Fibroblast of lung (primary cell): ENCODE data around the gene DSC3. TPM values are rescaled to one million over a fixed set of nuclear protein-coding genes. Genes with fewer than 3 reads are reported as not detected.
"Not testable (repeated sequence)": the region's sequence is repeated elsewhere in the genome, so short reads cannot be mapped to it uniquely, and the experiment has no call there.

ENCODE experiments used
- DNase-seq, 2 donors: peaks; one replicate each; pipeline versions ENCODE4 v3.0.0 to v3.0.0-alpha.2; 2010; ENCODE audit warnings: low read depth in 2 of 2
- H2AFZ ChIP-seq: 2 replicates; pipeline ENCODE4 v1.5.1; 2012; ENCODE audit warnings: low read length, control low read depth, inconsistent platforms
- H3K27ac ChIP-seq: 2 replicates; pipeline ENCODE4 v1.5.1; 2011; ENCODE audit warnings: low read length, control low read depth; ENCODE audit not compliant: insufficient read depth
- H3K27me3 ChIP-seq: 2 replicates; pipeline ENCODE4 v1.5.1; 2011; ENCODE audit warnings: mild to moderate bottlenecking, low read length; ENCODE audit not compliant: control insufficient read depth, insufficient read depth
- H3K36me3 ChIP-seq: 2 replicates; pipeline ENCODE4 v1.5.1; 2011; ENCODE audit warnings: low read length; ENCODE audit not compliant: control insufficient read depth, insufficient read depth
- H3K4me1 ChIP-seq: 2 replicates; pipeline ENCODE4 v1.5.1; 2011; ENCODE audit warnings: low read length; ENCODE audit not compliant: control insufficient read depth, insufficient read depth; ENCODE audit errors: extremely low read depth
- H3K4me2 ChIP-seq: 2 replicates; pipeline ENCODE4 v1.5.1; 2011; ENCODE audit warnings: low read length, control low read depth; ENCODE audit not compliant: insufficient read depth; ENCODE audit errors: extremely low read depth
- H3K4me3 ChIP-seq, 4 experiments: fragments of 200-600 bp in 1 of 4; sonication (generic) in 1 of 4; replicated peaks in 1 of 4; 2 replicates each; pipeline ENCODE4 v1.5.1; 2011 to 2016; ENCODE audit warnings: low read length in 4 of 4, low read depth in 3 of 4, mild to moderate bottlenecking in 3 of 4, control low read depth in 2 of 4, inconsistent platforms in 1 of 4, mixed read lengths in 1 of 4; ENCODE audit not compliant: insufficient read depth in 1 of 4; ENCODE audit errors: control extremely low read depth in 1 of 4
- H3K79me2 ChIP-seq: 2 replicates; pipeline ENCODE4 v1.5.1; 2012; ENCODE audit warnings: mild to moderate bottlenecking, low read length, inconsistent platforms; ENCODE audit not compliant: control insufficient read depth, insufficient read depth
- H3K9ac ChIP-seq: 2 replicates; pipeline ENCODE4 v1.5.1; 2011; ENCODE audit warnings: mild to moderate bottlenecking, low read length, control low read depth; ENCODE audit not compliant: insufficient read depth
- H3K9me3 ChIP-seq: 2 replicates; pipeline ENCODE4 v1.5.1; 2012; ENCODE audit warnings: low read depth, low read length; ENCODE audit not compliant: control insufficient read depth, insufficient read depth
- H4K20me1 ChIP-seq: 2 replicates; pipeline ENCODE4 v1.5.1; 2011; ENCODE audit warnings: low read length; ENCODE audit not compliant: control insufficient read depth, insufficient read depth; ENCODE audit errors: extremely low read depth
- EZH2 ChIP-seq: IDR thresholded peaks from 2 replicates; pipeline ENCODE4 v1.5.1; 2012; ENCODE audit warnings: low read length, control low read depth, mild to moderate bottlenecking; ENCODE audit errors: missing control alignments
- polyA plus RNA-seq, 2 donors: library from polyadenylated mRNA; depleted of rRNA in 1 of 2; stranded (reverse) in 1 of 2; unstranded in 1 of 2; fragments of >200 nt; gene quantifications; 2 replicates each; pipeline ENCODE4 v1.2.1, GENCODE V29; 2011 to 2012; ENCODE audit warnings: missing spikeins in 1 of 2
- total RNA-seq: library from RNA; depleted of rRNA; stranded (reverse); fragments of >200 nt; gene quantifications from 2 replicates; pipeline ENCODE4 v1.2.1, GENCODE V29; 2014
- TF ChIP-seq, protein P1 (sequence below), 2 donors: IDR thresholded peaks in 1 of 2; conservative IDR thresholded peaks in 1 of 2; 1 replicate in 1 of 2; 2 replicates in 1 of 2; pipeline ENCODE4 v1.5.1; 2011 to 2012; ENCODE audit warnings: low read length in 2 of 2, control low read depth in 1 of 2, inconsistent platforms in 1 of 2, low read depth in 1 of 2, mild to moderate bottlenecking in 1 of 2

Gene DSC3
- total and polyA plus RNA-seq, 2 donors (not counting 1 experiment from before 2014, with no cell fraction given): 0.02 to 0.17 TPM

DNA sequence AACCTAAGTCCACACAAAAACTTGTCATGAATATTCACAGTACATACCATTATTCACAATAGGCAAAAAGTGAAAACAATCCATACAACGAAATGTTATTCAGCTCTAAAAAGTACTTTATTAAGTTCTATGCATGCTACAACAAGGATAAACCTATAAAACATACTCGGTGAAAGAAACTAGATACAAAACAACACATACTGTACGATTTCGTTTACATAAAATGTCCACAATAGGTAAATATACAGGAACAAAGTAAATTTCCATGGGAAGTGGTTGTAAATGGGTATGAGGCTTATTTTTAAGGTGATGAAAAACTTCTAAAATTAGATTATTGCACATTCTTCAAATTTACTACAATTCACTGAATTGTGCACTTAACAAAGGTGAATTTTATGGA lies 8.0 kb downstream of the DSC3 start:
- Histone ChIP-seq H3K4me1 (no peaks in the 10 kb centered on the region), H3K4me3 (no peak overlapping the region), H2AFZ (no peak overlapping the region), H3K9me3 (no peaks in the 10 kb centered on the region), H3K9ac (no peak overlapping the region), H3K27ac (no peak overlapping the region), H4K20me1 (no peaks in the 10 kb centered on the region), H3K79me2 (no peaks in the 10 kb centered on the region), H3K27me3 (no peaks in the 10 kb centered on the region), H3K36me3 (no peaks in the 10 kb centered on the region), H3K4me2 (no peak overlapping the region)
- DNase-seq: no peak
- TF ChIP-seq EZH2: no peak
- TF ChIP-seq, protein P1, sequence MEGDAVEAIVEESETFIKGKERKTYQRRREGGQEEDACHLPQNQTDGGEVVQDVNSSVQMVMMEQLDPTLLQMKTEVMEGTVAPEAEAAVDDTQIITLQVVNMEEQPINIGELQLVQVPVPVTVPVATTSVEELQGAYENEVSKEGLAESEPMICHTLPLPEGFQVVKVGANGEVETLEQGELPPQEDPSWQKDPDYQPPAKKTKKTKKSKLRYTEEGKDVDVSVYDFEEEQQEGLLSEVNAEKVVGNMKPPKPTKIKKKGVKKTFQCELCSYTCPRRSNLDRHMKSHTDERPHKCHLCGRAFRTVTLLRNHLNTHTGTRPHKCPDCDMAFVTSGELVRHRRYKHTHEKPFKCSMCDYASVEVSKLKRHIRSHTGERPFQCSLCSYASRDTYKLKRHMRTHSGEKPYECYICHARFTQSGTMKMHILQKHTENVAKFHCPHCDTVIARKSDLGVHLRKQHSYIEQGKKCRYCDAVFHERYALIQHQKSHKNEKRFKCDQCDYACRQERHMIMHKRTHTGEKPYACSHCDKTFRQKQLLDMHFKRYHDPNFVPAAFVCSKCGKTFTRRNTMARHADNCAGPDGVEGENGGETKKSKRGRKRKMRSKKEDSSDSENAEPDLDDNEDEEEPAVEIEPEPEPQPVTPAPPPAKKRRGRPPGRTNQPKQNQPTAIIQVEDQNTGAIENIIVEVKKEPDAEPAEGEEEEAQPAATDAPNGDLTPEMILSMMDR (conservative IDR thresholded peaks at IDR 0.05 in 1 of 2, IDR thresholded peaks at IDR 0.05 in 1 of 2; ENCODE audit: low read depth in 1 of 2, low read length in 2 of 2): no peak

DNA sequence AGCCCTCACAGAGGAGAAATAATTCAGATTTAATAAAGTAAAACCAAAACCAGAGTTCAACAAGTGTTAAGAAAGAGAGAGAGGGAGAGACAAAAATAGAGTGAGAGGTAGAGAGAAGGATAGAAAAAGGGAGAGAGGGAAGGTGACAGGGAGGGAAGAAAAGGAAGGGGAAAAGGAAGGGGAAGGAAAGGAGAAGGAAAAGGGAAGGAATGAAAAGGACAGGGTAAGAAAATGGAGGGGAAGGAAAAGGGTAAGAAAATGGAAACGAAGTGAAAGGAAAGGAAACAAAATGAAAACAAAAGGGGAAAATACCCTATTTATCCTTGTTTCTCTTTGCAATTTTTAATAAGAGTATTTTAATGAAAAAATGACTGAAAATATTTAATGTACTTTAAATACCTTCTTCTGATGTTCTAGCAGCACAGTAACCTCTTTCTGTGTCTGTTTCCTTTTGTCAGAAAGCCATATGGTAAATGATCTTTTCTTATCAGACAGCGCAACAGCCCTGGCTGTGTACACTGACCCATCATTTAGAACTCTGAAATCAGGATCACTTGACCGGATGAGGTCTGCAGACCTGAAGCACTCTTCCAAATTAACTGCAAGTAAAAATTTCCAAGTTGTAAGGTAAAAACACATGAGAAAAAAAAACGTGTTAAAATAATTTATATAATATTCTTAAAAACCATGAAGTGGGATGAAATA lies 11.8 kb downstream of the DSC3 start:
- Histone ChIP-seq H2AFZ (no peak overlapping the region), H3K9ac (no peak overlapping the region), H4K20me1 (no peaks in the 10 kb centered on the region), H3K79me2 (no peaks in the 10 kb centered on the region), H3K27me3 (no peaks in the 10 kb centered on the region), H3K27ac (no peak overlapping the region), H3K36me3 (no peaks in the 10 kb centered on the region), H3K4me2 (no peak overlapping the region), H3K4me1 (no peaks in the 10 kb centered on the region), H3K4me3 (no peak overlapping the region), H3K9me3 (no peaks in the 10 kb centered on the region)
- no peak for DNase-seq
- no peak for TF ChIP-seq EZH2
- TF ChIP-seq, protein P1 (conservative IDR thresholded peaks at IDR 0.05 in 1 of 2, IDR thresholded peaks at IDR 0.05 in 1 of 2; ENCODE audit: low read depth in 1 of 2, low read length in 2 of 2): no peak

DNA sequence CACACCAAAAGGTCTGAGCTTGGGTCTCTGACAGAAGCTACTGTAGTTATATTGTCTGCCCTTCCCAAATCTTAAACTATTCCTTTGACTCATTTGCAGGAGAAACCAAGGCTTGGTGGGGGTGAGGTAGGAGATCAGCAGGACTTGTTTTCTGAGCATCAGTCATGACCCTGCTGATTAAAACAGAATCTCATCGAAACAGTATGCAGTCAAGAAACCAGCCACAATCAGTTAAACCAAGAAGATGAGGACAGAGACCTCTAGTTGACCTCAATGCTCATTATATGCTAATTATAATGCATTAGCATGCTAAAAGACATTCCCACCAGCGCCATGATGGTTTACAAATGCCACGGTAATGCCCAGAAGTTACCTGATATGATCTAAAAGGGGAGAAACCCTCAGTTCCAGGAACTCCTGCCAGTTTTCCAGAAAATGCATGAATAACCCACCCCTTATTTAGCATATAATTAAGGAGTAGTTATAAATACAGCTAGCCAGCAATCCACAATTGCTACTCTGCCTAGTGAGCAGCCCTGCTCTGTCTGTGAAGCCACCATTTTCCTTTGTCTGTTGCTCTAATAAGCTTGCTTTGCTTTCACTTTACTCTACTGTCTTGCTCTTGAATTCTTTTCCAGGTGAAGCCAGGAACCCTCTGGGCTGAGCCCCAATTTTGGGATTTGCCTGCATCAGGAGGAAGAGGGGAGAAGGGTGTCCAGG lies 26.7 kb downstream of the DSC3 start:
- no peaks in the 10 kb centered on the region for H3K9me3 ChIP-seq
- TF ChIP-seq, protein P1 (conservative IDR thresholded peaks at IDR 0.05 in 1 of 2, IDR thresholded peaks at IDR 0.05 in 1 of 2; ENCODE audit: low read depth in 1 of 2, low read length in 2 of 2): no peak
- no peak for TF ChIP-seq EZH2
- H4K20me1 ChIP-seq: no peaks in the 10 kb centered on the region
- no peak overlapping the region for H3K4me2 ChIP-seq
- H3K4me1 ChIP-seq: no peaks in the 10 kb centered on the region
- no peaks in the 10 kb centered on the region for H3K79me2 ChIP-seq
- H2AFZ ChIP-seq: no peak overlapping the region
- no peaks in the 10 kb centered on the region for H3K27me3 ChIP-seq
- no peak for DNase-seq
- no peak overlapping the region for H3K4me3 ChIP-seq
- no peak overlapping the region for H3K9ac ChIP-seq
- H3K36me3 ChIP-seq: no peaks in the 10 kb centered on the region
- H3K27ac ChIP-seq: no peak overlapping the region

DNA sequence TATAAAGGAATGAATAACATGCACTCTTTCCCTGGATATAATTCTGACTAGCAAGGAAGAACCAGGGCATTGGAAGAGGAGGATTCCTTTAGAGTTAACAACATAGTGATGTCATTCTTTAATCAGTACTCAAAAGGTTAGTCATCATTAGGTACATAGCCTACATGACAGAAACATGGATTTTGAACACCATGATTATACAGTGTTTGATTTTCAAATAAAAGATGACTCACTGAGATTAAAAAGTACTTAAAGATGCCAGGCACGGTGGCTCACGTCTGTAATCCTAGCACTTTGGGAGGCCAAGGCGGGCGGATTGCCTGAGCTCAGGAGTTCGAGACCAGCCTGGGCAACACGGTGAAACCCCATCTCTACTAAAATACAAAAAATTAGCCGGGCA lies 31.1 kb downstream of the DSC3 start:
- not testable (repeated sequence) for H3K79me2 ChIP-seq, H3K4me3 ChIP-seq, H3K27me3 ChIP-seq, H3K9ac ChIP-seq, H3K9me3 ChIP-seq, H2AFZ ChIP-seq, H4K20me1 ChIP-seq, H3K4me2 ChIP-seq, H3K4me1 ChIP-seq, H3K27ac ChIP-seq, H3K36me3 ChIP-seq
- DNase-seq: peak; percentile 37 to 97
